HG03039 (cell line): ENCODE measurements around the gene MUC12.
"Not testable (repeated sequence)": the region's sequence is repeated elsewhere in the genome, so short reads cannot be mapped to it uniquely, and the experiment has no call there.

ENCODE experiments used
- ATAC-seq: cut with Tn5 transposase; IDR thresholded peaks from one replicate; pipeline ENCODE4 v1.9.1; 2021; ENCODE audit warnings: mild to moderate bottlenecking, moderate library complexity; ENCODE audit not compliant: unreplicated experiment

The MUC12 gene

GRCh38 chr7:100969066-100969615 lies at the start of gene MUC12:
MUC12 (plus strand) TSS chr7:100969565; CDS start chr7:100969623, 58 bp downstream.
- ATAC-seq = no peak

GRCh38 chr7:100919779-100920437 lies 49.5 kb upstream of the MUC12 start:
- ATAC-seq = not testable (repeated sequence)

- ATAC-seq = no peak
Measured at GRCh38 chr7:100921039-100921438, 48.3 kb upstream of the MUC12 start.

- ATAC-seq = not testable (repeated sequence)
Measured at GRCh38 chr7:100923616-100924015, 45.7 kb upstream of the MUC12 start.

- no peak for ATAC-seq
Measured at GRCh38 chr7:100929808-100930174, 39.6 kb upstream of the MUC12 start.

GRCh38 chr7:100933734-100934133 lies 35.6 kb upstream of the MUC12 start:
- ATAC-seq = no peak

GRCh38 chr7:100935381-100935780 lies 34.0 kb upstream of the MUC12 start:
- not testable (repeated sequence) for ATAC-seq

GRCh38 chr7:100936167-100936566 lies 33.2 kb upstream of the MUC12 start:
- not testable (repeated sequence) for ATAC-seq

GRCh38 chr7:100942045-100942774 lies 27.2 kb upstream of the MUC12 start:
- ATAC-seq = no peak

GRCh38 chr7:100943693-100944092 lies 25.7 kb upstream of the MUC12 start:
- ATAC-seq = no peak

GRCh38 chr7:100944138-100944537 lies 25.2 kb upstream of the MUC12 start:
- no peak for ATAC-seq

- ATAC-seq = no peak
Measured at GRCh38 chr7:100946111-100946510, 23.3 kb upstream of the MUC12 start.

GRCh38 chr7:100946766-100947365 lies 22.5 kb upstream of the MUC12 start:
- no peak for ATAC-seq

GRCh38 chr7:100947792-100948191 lies 21.6 kb upstream of the MUC12 start:
- no peak for ATAC-seq

- ATAC-seq = no peak
Measured at GRCh38 chr7:100949227-100949932, 20.0 kb upstream of the MUC12 start, which contains the start of gene MUC3A. MUC3A (plus strand) TSS chr7:100949534; CDS start chr7:100949625, 91 bp downstream.

GRCh38 chr7:100949933-100950443 lies 19.4 kb upstream of the MUC12 start:
- no peak for ATAC-seq

GRCh38 chr7:100951172-100951571 lies 18.2 kb upstream of the MUC12 start:
- no peak for ATAC-seq

- no peak for ATAC-seq
Measured at GRCh38 chr7:100951888-100952560, 17.3 kb upstream of the MUC12 start.

GRCh38 chr7:100952641-100953040 lies 16.7 kb upstream of the MUC12 start:
- ATAC-seq = no peak

GRCh38 chr7:100957832-100958421 lies 11.4 kb upstream of the MUC12 start:
- ATAC-seq = no peak
